ENCODE data around the gene USH2A.
"Not testable (repeated sequence)": the region's sequence is repeated elsewhere in the genome, so short reads cannot be mapped to it uniquely, and the experiment has no call there.

Gene USH2A

GRCh38 chr1:216057063-216057462 is 366.2 kb downstream of the USH2A start:
- in situ Hi-C loops (cut with HindIII; ENCODE audit: low sequenced_read_pairs) = no loop called here

- in situ Hi-C loops (cut with HindIII; ENCODE audit: low sequenced_read_pairs) = no loop called here
These were observed 368.2 kb downstream of the USH2A start for GRCh38 chr1:216055004-216055403.

GRCh38 chr1:216054600-216054999 is 368.6 kb downstream of the USH2A start:
- in situ Hi-C loops (cut with HindIII; ENCODE audit: low sequenced_read_pairs) = no loop called here

- in situ Hi-C loops (cut with HindIII; ENCODE audit: low sequenced_read_pairs) = no loop called here
These were observed 372.2 kb downstream of the USH2A start for GRCh38 chr1:216051071-216051470.

- in situ Hi-C loops (cut with HindIII; ENCODE audit: low sequenced_read_pairs) = no loop called here
These were observed 373.4 kb downstream of the USH2A start for GRCh38 chr1:216049741-216050430.

- in situ Hi-C loops (cut with HindIII; ENCODE audit: low sequenced_read_pairs) = no loop called here
These were observed 375.3 kb downstream of the USH2A start for GRCh38 chr1:216047811-216048572.

GRCh38 chr1:216046336-216046735 is 376.9 kb downstream of the USH2A start:
- in situ Hi-C loops (cut with HindIII; ENCODE audit: low sequenced_read_pairs) = no loop called here

- in situ Hi-C loops (cut with HindIII; ENCODE audit: low sequenced_read_pairs) = no loop called here
These were observed 377.8 kb downstream of the USH2A start for GRCh38 chr1:216045400-216045799.

- in situ Hi-C loops (cut with HindIII; ENCODE audit: low sequenced_read_pairs) = no loop called here
These were observed 378.7 kb downstream of the USH2A start for GRCh38 chr1:216044538-216044937.

- in situ Hi-C loops (cut with HindIII; ENCODE audit: low sequenced_read_pairs) = no loop called here
These were observed 388.7 kb downstream of the USH2A start for GRCh38 chr1:216034506-216034905.

- in situ Hi-C loops (cut with HindIII; ENCODE audit: low sequenced_read_pairs) = no loop called here
These were observed 390.2 kb downstream of the USH2A start for GRCh38 chr1:216032961-216033614.

- in situ Hi-C loops (cut with HindIII; ENCODE audit: low sequenced_read_pairs) = no loop called here
These were observed 391.0 kb downstream of the USH2A start for GRCh38 chr1:216032284-216032683.

- in situ Hi-C loops (cut with HindIII; ENCODE audit: low sequenced_read_pairs) = no loop called here
These were observed 394.6 kb downstream of the USH2A start for GRCh38 chr1:216028631-216029030.

- in situ Hi-C loops (cut with HindIII; ENCODE audit: low sequenced_read_pairs) = no loop called here
These were observed 398.7 kb downstream of the USH2A start for GRCh38 chr1:216024546-216024945.

GRCh38 chr1:216020743-216021345 is 402.4 kb downstream of the USH2A start:
- in situ Hi-C loops (cut with HindIII; ENCODE audit: low sequenced_read_pairs) = no loop called here

GRCh38 chr1:216015116-216015515 is 408.1 kb downstream of the USH2A start:
- in situ Hi-C loops (cut with HindIII; ENCODE audit: low sequenced_read_pairs) = no loop called here

- in situ Hi-C loops (cut with HindIII; ENCODE audit: low sequenced_read_pairs) = no loop called here
These were observed 409.2 kb downstream of the USH2A start for GRCh38 chr1:216014086-216014485.

GRCh38 chr1:216009456-216009855 is 413.8 kb downstream of the USH2A start:
- in situ Hi-C loops (cut with HindIII; ENCODE audit: low sequenced_read_pairs) = not testable (repeated sequence)

- in situ Hi-C loops (cut with HindIII; ENCODE audit: low sequenced_read_pairs) = no loop called here
These were observed 417.3 kb downstream of the USH2A start for GRCh38 chr1:216005916-216006315.

GRCh38 chr1:215992620-215993019 is 430.6 kb downstream of the USH2A start:
- in situ Hi-C loops (cut with HindIII; ENCODE audit: low sequenced_read_pairs) = no loop called here

- in situ Hi-C loops (cut with HindIII; ENCODE audit: low sequenced_read_pairs) = no loop called here
These were observed 436.0 kb downstream of the USH2A start for GRCh38 chr1:215987092-215987875.
